SU-DHL-6 (cell line): Measurements from ENCODE around the gene KCTD17.
A peak's percentile ranks its signal among the peaks of the same experiment; 100 is the strongest.

Source experiments
- H2AFZ ChIP-seq: fragments of 200-600 bp; sonication (generic); 2 replicates; pipeline ENCODE4 v1.6.1; 2014; ENCODE audit warnings: low read depth, mild to moderate bottlenecking, moderate library complexity, mixed read lengths, antibody characterized with exemption, low read length; ENCODE audit not compliant: severe bottlenecking
- H3F3A ChIP-seq: fragments of 200-600 bp; shearing (Covaris generic); 2 replicates; pipeline ENCODE4 v1.6.0; 2016; ENCODE audit warnings: antibody characterized with exemption, mild to moderate bottlenecking; ENCODE audit not compliant: insufficient read depth
- H3K27ac ChIP-seq: fragments of 200-600 bp; sonication (generic); 2 replicates; pipeline ENCODE4 v1.5.1; 2016; ENCODE audit warnings: low read depth, mild to moderate bottlenecking, low read length, moderate library complexity, mixed read lengths
- H3K27me3 ChIP-seq: fragments of 200-600 bp; sonication (generic), shearing (Covaris generic); 2 replicates; pipeline ENCODE4 v1.6.0; 2014; ENCODE audit warnings: mild to moderate bottlenecking, low read length
- H3K36me3 ChIP-seq: fragments of 200-600 bp; sonication (generic); 2 replicates; pipeline ENCODE4 v1.6.1; 2014; ENCODE audit warnings: mild to moderate bottlenecking, low read length, mixed read lengths
- H3K4me2 ChIP-seq: fragments of 300-600, 200-600 bp; shearing (Covaris generic), sonication (generic); 2 replicates; pipeline ENCODE4 v1.6.0; 2014; ENCODE audit warnings: low read length, low read depth, mild to moderate bottlenecking; ENCODE audit not compliant: poor library complexity, severe bottlenecking
- H3K4me3 ChIP-seq: fragments of 200-600 bp; sonication (generic); 2 replicates; pipeline ENCODE4 v1.5.1; 2014; ENCODE audit warnings: antibody characterized with exemption, low read length, mild to moderate bottlenecking, mixed read lengths; ENCODE audit not compliant: insufficient read depth, poor library complexity, severe bottlenecking
- H3K79me2 ChIP-seq: fragments of 200-600 bp; sonication (generic); 2 replicates; pipeline ENCODE4 v1.6.1; 2014; ENCODE audit warnings: mild to moderate bottlenecking, low read length, moderate library complexity; ENCODE audit not compliant: insufficient read depth
- H3K9ac ChIP-seq: fragments of 200-600 bp; sonication (generic); 2 replicates; pipeline ENCODE4 v1.7.0; 2014; ENCODE audit warnings: mild to moderate bottlenecking, low read length
- H3K9me2 ChIP-seq: fragments of 200-600 bp; sonication (generic); replicated peaks from 2 replicates; pipeline ENCODE4 v1.6.1; 2014; ENCODE audit warnings: low read length; ENCODE audit not compliant: insufficient read depth
- H3K9me3 ChIP-seq: fragments of 200-600 bp; sonication (generic); 2 replicates; pipeline ENCODE4 v1.6.1; 2014; ENCODE audit warnings: low read length, mixed read lengths; ENCODE audit not compliant: insufficient read depth
- H4K20me1 ChIP-seq: fragments of 200-600 bp; sonication (generic); 2 replicates; pipeline ENCODE4 v1.6.1; 2014; ENCODE audit warnings: low read depth, mild to moderate bottlenecking, antibody characterized with exemption, low read length, moderate library complexity, mixed read lengths
- CTCF ChIP-seq: fragments of 200-600 bp; sonication (generic); IDR thresholded peaks from one replicate; pipeline ENCODE4 v1.5.1; 2017; ENCODE audit warnings: antibody characterized with exemption, mild to moderate bottlenecking, low read length, moderate library complexity; ENCODE audit not compliant: insufficient read depth, poor library complexity, severe bottlenecking
- EZH2phosphoT487 ChIP-seq: fragments of 200-600 bp; sonication (generic), shearing (Covaris generic); conservative IDR thresholded peaks from 2 replicates; pipeline ENCODE4 v1.6.1; 2018; ENCODE audit warnings: mild to moderate bottlenecking, antibody characterized with exemption, low read length, moderate library complexity, mixed read lengths

Gene KCTD17, protein sequence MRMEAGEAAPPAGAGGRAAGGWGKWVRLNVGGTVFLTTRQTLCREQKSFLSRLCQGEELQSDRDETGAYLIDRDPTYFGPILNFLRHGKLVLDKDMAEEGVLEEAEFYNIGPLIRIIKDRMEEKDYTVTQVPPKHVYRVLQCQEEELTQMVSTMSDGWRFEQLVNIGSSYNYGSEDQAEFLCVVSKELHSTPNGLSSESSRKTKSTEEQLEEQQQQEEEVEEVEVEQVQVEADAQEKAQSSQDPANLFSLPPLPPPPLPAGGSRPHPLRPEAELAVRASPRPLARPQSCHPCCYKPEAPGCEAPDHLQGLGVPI

DNA sequence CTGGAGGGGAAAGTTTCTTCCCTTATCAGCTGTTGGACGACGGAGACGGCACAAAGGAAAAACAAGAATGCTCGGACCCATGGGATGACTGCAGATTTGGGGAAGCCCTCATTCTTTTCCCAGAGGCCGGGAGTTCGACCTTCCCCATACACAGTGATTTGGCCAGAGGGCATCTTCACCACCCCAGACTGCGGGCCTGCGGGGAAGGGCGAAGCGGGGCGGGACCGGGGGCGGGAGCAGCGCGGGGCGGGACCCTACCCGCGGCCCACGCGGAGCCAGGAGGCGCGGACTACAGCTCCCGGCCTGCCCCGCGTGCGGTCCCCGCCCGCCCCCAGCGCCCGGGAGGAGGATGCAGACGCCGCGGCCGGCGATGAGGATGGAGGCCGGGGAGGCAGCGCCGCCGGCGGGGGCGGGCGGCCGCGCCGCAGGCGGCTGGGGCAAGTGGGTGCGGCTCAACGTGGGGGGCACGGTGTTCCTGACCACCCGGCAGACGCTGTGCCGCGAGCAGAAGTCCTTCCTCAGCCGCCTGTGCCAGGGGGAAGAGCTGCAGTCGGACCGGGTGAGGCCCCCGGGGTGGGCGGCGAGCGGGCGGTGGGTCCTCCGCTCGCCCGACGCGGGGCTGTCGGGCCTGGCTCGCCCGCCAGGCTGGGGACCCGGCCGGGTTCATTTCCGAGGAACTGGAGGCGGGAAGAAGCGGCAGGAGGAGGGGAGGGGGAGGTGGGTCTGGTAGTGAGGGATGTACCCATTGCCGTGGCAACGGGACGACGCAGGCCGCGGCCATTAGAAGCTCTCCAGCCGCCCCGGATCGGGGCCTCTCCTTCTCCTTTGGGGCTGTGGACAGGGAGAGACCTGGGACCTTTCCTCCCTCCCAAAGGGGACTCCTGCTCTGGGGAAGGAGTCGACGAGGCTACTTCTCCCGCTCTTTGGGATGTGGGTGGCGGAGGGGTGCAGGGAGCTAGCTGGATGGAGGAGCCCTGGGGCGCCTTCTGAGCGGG is at the start of gene KCTD17:
Gene KCTD17 (plus strand): TSS at position 352 of the 995 bp plus-strand sequence. CDS start 19 bp downstream, at position 371.
- H3K9ac ChIP-seq, result peak within 1 kb of the TSS; percentile 59
- H4K20me1 ChIP-seq, result no peaks in the 10 kb centered on the region
- no peaks in the 10 kb centered on the region for H3K36me3 ChIP-seq
- no peaks in the 10 kb centered on the region for H3K9me2 ChIP-seq
- H3K27ac ChIP-seq, result no peak within 1 kb of the TSS
- H2AFZ ChIP-seq, result peak within 1 kb of the TSS; percentile 90
- H3K4me3 ChIP-seq, result peak within 1 kb of the TSS; percentile 56
- H3K27me3 ChIP-seq, result no peaks in the 10 kb centered on the region
- H3K4me2 ChIP-seq, result peak within 1 kb of the TSS; percentile 68
- no peaks in the 10 kb centered on the region for H3K9me3 ChIP-seq
- H3F3A ChIP-seq, result no peaks in the 10 kb centered on the region
- no peaks in the 10 kb centered on the region for H3K79me2 ChIP-seq
- TF ChIP-seq EZH2phosphoT487 (no peak), CTCF (no peak)

- no peak overlapping the region for H3K4me3 ChIP-seq
- H3K36me3 ChIP-seq, result no peaks in the 10 kb centered on the region
- no peak overlapping the region for H3K9ac ChIP-seq
- no peaks in the 10 kb centered on the region for H3K9me2 ChIP-seq
- no peaks in the 10 kb centered on the region for H3F3A ChIP-seq
- no peaks in the 10 kb centered on the region for H3K79me2 ChIP-seq
- H3K27ac ChIP-seq, result no peak overlapping the region
- H4K20me1 ChIP-seq, result no peaks in the 10 kb centered on the region
- H3K4me2 ChIP-seq, result no peak overlapping the region
- TF ChIP-seq EZH2phosphoT487 (no peak), CTCF (no peak)
- H3K27me3 ChIP-seq, result 0 out of 2 replicates have a peak, but pooled peaks cover 3% of the 10 kb centered on the region
- H2AFZ ChIP-seq, result no peak overlapping the region
- H3K9me3 ChIP-seq, result no peaks in the 10 kb centered on the region
These were observed 49.7 kb upstream of the KCTD17 start for GRCh38 chr22:37001826-37002225.

DNA sequence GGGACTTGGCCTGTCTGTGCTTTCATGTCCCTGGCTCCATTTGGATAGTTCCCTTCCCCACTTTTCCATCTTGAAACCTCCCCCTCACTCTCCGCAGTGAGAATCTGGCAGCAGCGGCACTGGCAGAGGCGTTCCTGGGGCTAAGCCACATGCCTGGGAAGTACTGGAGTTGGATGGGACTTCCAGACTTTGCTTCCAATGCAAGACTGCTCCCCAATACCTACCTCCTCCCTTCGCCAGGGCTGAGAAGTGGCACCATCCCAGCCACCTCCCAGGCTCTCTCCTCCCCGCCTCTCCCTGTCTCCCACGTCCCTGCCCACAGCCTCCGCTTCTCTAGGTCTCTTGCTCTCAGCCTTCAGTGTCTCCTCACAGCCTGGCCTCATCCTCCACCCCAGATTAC is 48.9 kb upstream of the KCTD17 start:
- H3K27me3 ChIP-seq, result 0 out of 2 replicates have a peak, but pooled peaks cover 3% of the 10 kb centered on the region
- H3K36me3 ChIP-seq, result no peaks in the 10 kb centered on the region
- H4K20me1 ChIP-seq, result no peaks in the 10 kb centered on the region
- no peak overlapping the region for H3K4me3 ChIP-seq
- H3K79me2 ChIP-seq, result no peaks in the 10 kb centered on the region
- H3K9me2 ChIP-seq, result no peaks in the 10 kb centered on the region
- no peak overlapping the region for H3K4me2 ChIP-seq
- H3F3A ChIP-seq, result no peaks in the 10 kb centered on the region
- no peaks in the 10 kb centered on the region for H3K9me3 ChIP-seq
- H3K9ac ChIP-seq, result no peak overlapping the region
- H3K27ac ChIP-seq, result no peak overlapping the region
- no peak for TF ChIP-seq EZH2phosphoT487
- TF ChIP-seq CTCF, result no peak
- no peak overlapping the region for H2AFZ ChIP-seq
